Activated naive CD8-positive, alpha-beta T cell treated with anti-CD3 and anti-CD28 coated beads, Interleukin-2, amount 10 ng/mL, durations not matched to agents 7 days and 5 days (primary cell): ENCODE results near the gene XPR1. TPM values are rescaled to one million over a fixed set of nuclear protein-coding genes. Genes with fewer than 3 reads are reported as not detected.
"Not testable (repeated sequence)": the region's sequence is repeated elsewhere in the genome, so short reads cannot be mapped to it uniquely, and the experiment has no call there.

Experiments
- ATAC-seq: fragments of 150-1000 bp; cut with Tn5 transposase; one replicate; pipeline ENCODE4 v1.10.0; 2021; ENCODE audit warnings: low read depth, moderate library complexity
- POLR2A ChIA-PET: fragments of 350-600 bp; sonication (Branson Sonifier 250); formaldehyde crosslinking; loops from one replicate; lab custom pipeline; 2021; ENCODE audit warnings: antibody characterized with exemption; lab: Charles Lee
- DNase-seq: peaks from one replicate; pipeline ENCODE4 v3.0.0; 2021
- H3K27ac Mint-ChIP-seq: one replicate; pipeline ENCODE4 v1.8.0; 2022; ENCODE audit warnings: mild to moderate bottlenecking, mixed read lengths
- H3K27me3 Mint-ChIP-seq: one replicate; pipeline ENCODE4 v1.8.0; 2022; ENCODE audit warnings: mild to moderate bottlenecking, moderate library complexity, mixed read lengths
- H3K36me3 Mint-ChIP-seq: one replicate; pipeline ENCODE4 v1.8.0; 2021; ENCODE audit warnings: mild to moderate bottlenecking, mixed read lengths
- H3K4me1 Mint-ChIP-seq: one replicate; pipeline ENCODE4 v1.8.0; 2021; ENCODE audit warnings: mixed read lengths
- H3K4me3 Mint-ChIP-seq: one replicate; pipeline ENCODE4 v1.8.0; 2022; ENCODE audit warnings: mild to moderate bottlenecking, moderate library complexity, mixed read lengths
- H3K9me3 Mint-ChIP-seq: one replicate; pipeline ENCODE4 v1.8.0; 2021; ENCODE audit warnings: mixed read lengths
- total RNA-seq, 2 experiments: library from RNA; stranded (reverse); gene quantifications; one replicate each; pipeline ENCODE4 v1.2.3, GENCODE V29; 2021

XPR1 gene
- total RNA-seq, 2 experiments from 2014 or later: 16.5 to 17.5 TPM

GRCh38 chr1:180857947-180858725 is 226.3 kb downstream of the XPR1 start:
- peaks cover 12% of the 10 kb centered on the region for H3K36me3 Mint-ChIP-seq
- ATAC-seq, DNase-seq, POLR2A ChIA-PET, H3K4me3 Mint-ChIP-seq, H3K27me3 Mint-ChIP-seq, H3K27ac Mint-ChIP-seq, H3K9me3 Mint-ChIP-seq: not testable (repeated sequence)
- H3K4me1 Mint-ChIP-seq: peaks cover 13% of the 10 kb centered on the region

GRCh38 chr1:180859306-180859705 is 227.5 kb downstream of the XPR1 start:
- Mint-ChIP-seq H3K27ac (no peak overlapping the region), H3K36me3 (peaks cover 9% of the 10 kb centered on the region), H3K27me3 (no peaks in the 10 kb centered on the region), H3K4me1 (peaks cover 4% of the 10 kb centered on the region), H3K9me3 (no peaks in the 10 kb centered on the region), H3K4me3 (no peak overlapping the region)
- ATAC-seq: no peak
- DNase-seq: no peak
- POLR2A ChIA-PET: no interaction called here

- H3K4me1 Mint-ChIP-seq: peaks cover 2% of the 10 kb centered on the region
- no peaks in the 10 kb centered on the region for H3K9me3 Mint-ChIP-seq
- H3K4me3 Mint-ChIP-seq: no peak overlapping the region
- peaks cover 9% of the 10 kb centered on the region for H3K36me3 Mint-ChIP-seq
- ATAC-seq (no peak), DNase-seq (no peak)
- H3K27me3 Mint-ChIP-seq: no peaks in the 10 kb centered on the region
- POLR2A ChIA-PET: no interaction called here
- no peak overlapping the region for H3K27ac Mint-ChIP-seq
Measured at GRCh38 chr1:180860535-180860934, 228.7 kb downstream of the XPR1 start.

GRCh38 chr1:180862305-180862704 is 230.5 kb downstream of the XPR1 start:
- no peak for ATAC-seq
- Mint-ChIP-seq H3K27ac (no peak overlapping the region), H3K9me3 (no peaks in the 10 kb centered on the region), H3K36me3 (peaks cover 2% of the 10 kb centered on the region), H3K4me1 (no peaks in the 10 kb centered on the region), H3K4me3 (no peak overlapping the region), H3K27me3 (no peaks in the 10 kb centered on the region)
- no peak for DNase-seq
- POLR2A ChIA-PET: interaction anchor here (1.4 kb wide), 1 partner anchor 346 kb away, joined by 5 read pairs; no protein-coding TSS in a partner anchor

- no peak overlapping the region for H3K27ac Mint-ChIP-seq
- no peaks in the 10 kb centered on the region for H3K9me3 Mint-ChIP-seq
- no peak for DNase-seq
- no peak for ATAC-seq
- H3K4me3 Mint-ChIP-seq: no peak overlapping the region
- POLR2A ChIA-PET: no interaction called here
- no peaks in the 10 kb centered on the region for H3K36me3 Mint-ChIP-seq
- H3K27me3 Mint-ChIP-seq: no peaks in the 10 kb centered on the region
- no peaks in the 10 kb centered on the region for H3K4me1 Mint-ChIP-seq
Measured at GRCh38 chr1:180863158-180863775, 231.4 kb downstream of the XPR1 start.

- Mint-ChIP-seq H3K9me3 (no peaks in the 10 kb centered on the region), H3K4me3 (no peak overlapping the region), H3K27me3 (no peaks in the 10 kb centered on the region), H3K36me3 (no peaks in the 10 kb centered on the region), H3K27ac (no peak overlapping the region), H3K4me1 (peaks cover 2% of the 10 kb centered on the region)
- DNase-seq: no peak
- POLR2A ChIA-PET: interaction anchor here (0.6 kb wide), 1 partner anchor 262 kb away, joined by 3 read pairs; no protein-coding TSS in a partner anchor
- no peak for ATAC-seq
Measured at GRCh38 chr1:180881806-180882509, 250.1 kb downstream of the XPR1 start.

GRCh38 chr1:180884588-180885300 is 252.9 kb downstream of the XPR1 start:
- ATAC-seq (no peak), DNase-seq (no peak)
- no peaks in the 10 kb centered on the region for H3K27me3 Mint-ChIP-seq
- no peak overlapping the region for H3K27ac Mint-ChIP-seq
- H3K4me3 Mint-ChIP-seq: no peak overlapping the region
- peaks cover 2% of the 10 kb centered on the region for H3K4me1 Mint-ChIP-seq
- POLR2A ChIA-PET: no interaction called here
- no peaks in the 10 kb centered on the region for H3K9me3 Mint-ChIP-seq
- peaks cover 2% of the 10 kb centered on the region for H3K36me3 Mint-ChIP-seq

- H3K27ac Mint-ChIP-seq: no peak overlapping the region
- H3K4me3 Mint-ChIP-seq: no peak overlapping the region
- H3K36me3 Mint-ChIP-seq: peaks cover 2% of the 10 kb centered on the region
- DNase-seq (no peak), ATAC-seq (no peak)
- POLR2A ChIA-PET: no interaction called here
- peaks cover 2% of the 10 kb centered on the region for H3K4me1 Mint-ChIP-seq
- H3K9me3 Mint-ChIP-seq: no peaks in the 10 kb centered on the region
- no peaks in the 10 kb centered on the region for H3K27me3 Mint-ChIP-seq
Measured at GRCh38 chr1:180886338-180886737, 254.5 kb downstream of the XPR1 start.

GRCh38 chr1:180887841-180888240 is 256.0 kb downstream of the XPR1 start:
- H3K9me3 Mint-ChIP-seq: no peaks in the 10 kb centered on the region
- no peaks in the 10 kb centered on the region for H3K4me1 Mint-ChIP-seq
- H3K4me3 Mint-ChIP-seq: no peak overlapping the region
- no peak for DNase-seq
- POLR2A ChIA-PET: no interaction called here
- H3K27me3 Mint-ChIP-seq: no peaks in the 10 kb centered on the region
- ATAC-seq: no peak
- H3K36me3 Mint-ChIP-seq: peaks cover 2% of the 10 kb centered on the region
- no peak overlapping the region for H3K27ac Mint-ChIP-seq

- Mint-ChIP-seq H3K36me3 (peaks cover 2% of the 10 kb centered on the region), H3K27ac (no peak overlapping the region), H3K4me1 (peaks cover 6% of the 10 kb centered on the region), H3K9me3 (no peaks in the 10 kb centered on the region), H3K27me3 (no peaks in the 10 kb centered on the region), H3K4me3 (no peak overlapping the region)
- DNase-seq: no peak
- no peak for ATAC-seq
- POLR2A ChIA-PET: interaction anchor here (0.5 kb wide), 1 partner anchor 8 kb away, joined by 3 read pairs; no protein-coding TSS in a partner anchor
Measured at GRCh38 chr1:180888870-180889269, 257.0 kb downstream of the XPR1 start.

- DNase-seq (no peak), ATAC-seq (no peak)
- H3K27me3 Mint-ChIP-seq: no peaks in the 10 kb centered on the region
- POLR2A ChIA-PET: no interaction called here
- no peak overlapping the region for H3K27ac Mint-ChIP-seq
- H3K4me3 Mint-ChIP-seq: no peak overlapping the region
- H3K36me3 Mint-ChIP-seq: peaks cover 2% of the 10 kb centered on the region
- H3K4me1 Mint-ChIP-seq: peaks cover 6% of the 10 kb centered on the region
- H3K9me3 Mint-ChIP-seq: no peaks in the 10 kb centered on the region
Measured at GRCh38 chr1:180889325-180889724, 257.5 kb downstream of the XPR1 start.

GRCh38 chr1:180892272-180892671 is 260.4 kb downstream of the XPR1 start:
- POLR2A ChIA-PET: no interaction called here

GRCh38 chr1:180892675-180893074 is 260.9 kb downstream of the XPR1 start:
- Mint-ChIP-seq H3K36me3 (peaks cover 3% of the 10 kb centered on the region), H3K9me3 (peaks cover 2% of the 10 kb centered on the region), H3K4me3 (no peak overlapping the region), H3K27ac (no peak overlapping the region), H3K27me3 (peaks cover 2% of the 10 kb centered on the region), H3K4me1 (peaks cover 6% of the 10 kb centered on the region)
- no peak for DNase-seq
- no peak for ATAC-seq
- POLR2A ChIA-PET: no interaction called here

More at GRCh38 chr1:180892272-180892671, 260.4 kb downstream of the XPR1 start:
- Mint-ChIP-seq H3K27ac (no peak overlapping the region), H3K4me3 (no peak overlapping the region), H3K4me1 (peaks cover 6% of the 10 kb centered on the region), H3K27me3 (peaks cover 2% of the 10 kb centered on the region), H3K36me3 (peaks cover 4% of the 10 kb centered on the region), H3K9me3 (peaks cover 2% of the 10 kb centered on the region)
- no peak for ATAC-seq
- no peak for DNase-seq
